Measurements from ENCODE around the gene GTF2H3. TPM values are rescaled to one million over a fixed set of nuclear protein-coding genes. Genes with fewer than 3 reads are reported as not detected.

Gene GTF2H3
- total and polyA plus RNA-seq, 2 experiments from 2014 or later: 10.5 to 27.7 TPM

- no peak for TF ChIP-seq ZNF462 (CRISPR knock-in tag; IDR thresholded peaks at IDR 0.05)
- TF ChIP-seq EZH2phosphoT487 (IDR thresholded peaks at IDR 0.05; ENCODE audit: unreplicated experiment): no peak
- no peak for TF ChIP-seq ZNF114 (CRISPR knock-in tag; IDR thresholded peaks at IDR 0.05)
- no peak for TF ChIP-seq POLR2AphosphoS5 (IDR thresholded peaks at IDR 0.05; ENCODE audit: low read depth)
- TF ChIP-seq JUNB (IDR thresholded peaks at IDR 0.05; ENCODE audit: unreplicated experiment): no peak
- no peak for TF ChIP-seq ZNF331 (CRISPR knock-in tag; IDR thresholded peaks at IDR 0.05; ENCODE audit: low read depth)
Observed at GRCh38 chr12:123614110-123614509, 19.5 kb upstream of the GTF2H3 start (continued).

- Histone ChIP-seq H2AFZ (no peak overlapping the region), H3K4me2 (no peak overlapping the region), H3K79me2 (replicated peaks; ENCODE audit: insufficient read depth) (peaks cover 17% of the 10 kb centered on the region), H3K36me3 (ENCODE audit: insufficient read depth) (peaks cover 72% of the 10 kb centered on the region), H3F3A (replicated peaks; ENCODE audit: low read depth) (peaks cover 28% of the 10 kb centered on the region; the same call in 1 of the 2 replicates), H3K27ac (ENCODE audit: low read depth) (no peak overlapping the region), H3K4me1 (ENCODE audit: insufficient read depth) (no peaks in the 10 kb centered on the region), H3K9me2 (ENCODE audit: insufficient read depth) (no peaks in the 10 kb centered on the region), H4K20me1 (replicated peaks; ENCODE audit: insufficient read depth) (peaks cover 42% of the 10 kb centered on the region), H3K27me3 (ENCODE audit: insufficient read depth) (no peaks in the 10 kb centered on the region), H3K4me3 (no peak overlapping the region)
- Mint-ChIP-seq H3K4me3 (no peak overlapping the region), H3K36me3 (ENCODE audit: low read depth) (peaks cover 93% of the 10 kb centered on the region), H3K9me3 (no peaks in the 10 kb centered on the region; the same call in 2 of the 3 replicates), H3K27ac (no peak overlapping the region), H3K4me1 (no peaks in the 10 kb centered on the region), H3K27me3 (ENCODE audit: insufficient read depth, low read depth, poor library complexity) (no peaks in the 10 kb centered on the region)
- no peak for ATAC-seq
- DNase-seq (ENCODE audit: low spot score): no peak
- TF ChIP-seq POLR2AphosphoS5 (IDR thresholded peaks at IDR 0.05; ENCODE audit: low read depth) (no peak), EZH2phosphoT487 (IDR thresholded peaks at IDR 0.05; ENCODE audit: unreplicated experiment) (no peak), EZH2 (IDR thresholded peaks at IDR 0.05; ENCODE audit: low read depth, unreplicated experiment) (no peak), NANOG (IDR thresholded peaks at IDR 0.05; ENCODE audit: borderline replicate concordance) (no peak), CTCF (conservative IDR thresholded peaks at IDR 0.05; ENCODE audit: low read depth in 2 of 2) (no peak), REST (IDR thresholded peaks at IDR 0.05; ENCODE audit: unreplicated experiment) (no peak)
Observed at GRCh38 chr12:123614531-123614930, 19.1 kb upstream of the GTF2H3 start.

All from GM23338 (cell line).